ENCODE measurements around the gene USP10. TPM values are rescaled to one million over a fixed set of nuclear protein-coding genes. Genes with fewer than 3 reads are reported as not detected.
A peak's percentile ranks its signal among the peaks of the same experiment; 100 is the strongest.

USP10 gene, protein sequence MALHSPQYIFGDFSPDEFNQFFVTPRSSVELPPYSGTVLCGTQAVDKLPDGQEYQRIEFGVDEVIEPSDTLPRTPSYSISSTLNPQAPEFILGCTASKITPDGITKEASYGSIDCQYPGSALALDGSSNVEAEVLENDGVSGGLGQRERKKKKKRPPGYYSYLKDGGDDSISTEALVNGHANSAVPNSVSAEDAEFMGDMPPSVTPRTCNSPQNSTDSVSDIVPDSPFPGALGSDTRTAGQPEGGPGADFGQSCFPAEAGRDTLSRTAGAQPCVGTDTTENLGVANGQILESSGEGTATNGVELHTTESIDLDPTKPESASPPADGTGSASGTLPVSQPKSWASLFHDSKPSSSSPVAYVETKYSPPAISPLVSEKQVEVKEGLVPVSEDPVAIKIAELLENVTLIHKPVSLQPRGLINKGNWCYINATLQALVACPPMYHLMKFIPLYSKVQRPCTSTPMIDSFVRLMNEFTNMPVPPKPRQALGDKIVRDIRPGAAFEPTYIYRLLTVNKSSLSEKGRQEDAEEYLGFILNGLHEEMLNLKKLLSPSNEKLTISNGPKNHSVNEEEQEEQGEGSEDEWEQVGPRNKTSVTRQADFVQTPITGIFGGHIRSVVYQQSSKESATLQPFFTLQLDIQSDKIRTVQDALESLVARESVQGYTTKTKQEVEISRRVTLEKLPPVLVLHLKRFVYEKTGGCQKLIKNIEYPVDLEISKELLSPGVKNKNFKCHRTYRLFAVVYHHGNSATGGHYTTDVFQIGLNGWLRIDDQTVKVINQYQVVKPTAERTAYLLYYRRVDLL
- polyA plus RNA-seq (ENCODE audit: insufficient read length in 12 of 12), result 10 to 100 TPM in 11 of 12 donors, not detected in 1; 58.0 to 89.7 (median 65.2) TPM
- long read RNA-seq, donor 1, transcript USP10-201 (14 exons, 3,009 nt), result major isoform, 5 of 70 reads
- long read RNA-seq, donor 1, partial matches to known transcripts, result 64 of 70 reads
- long read RNA-seq, donor 1, other reads (novel, unspliced or antisense), result 0 of 70 reads
- long read RNA-seq, donor 2, transcript USP10-201 (14 exons, 3,009 nt), result major isoform, 15 of 47 reads
- long read RNA-seq, donor 2, partial matches to known transcripts, result 31 of 47 reads
- long read RNA-seq, donor 2, other reads (novel, unspliced or antisense), result 0 of 47 reads
- long read RNA-seq, donor 3, partial matches to known transcripts, result 12 of 15 reads
- long read RNA-seq, donor 3, other reads (novel, unspliced or antisense), result 0 of 15 reads
- long read RNA-seq, donor 4, partial matches to known transcripts, result 0 of 3 reads
- long read RNA-seq, donor 4, other reads (novel, unspliced or antisense), result 0 of 3 reads
- long read RNA-seq, donor 5, transcript USP10-201 (14 exons, 3,009 nt), result major isoform, 20 of 37 reads
- long read RNA-seq, donor 5, partial matches to known transcripts, result 14 of 37 reads
- long read RNA-seq, donor 5, other reads (novel, unspliced or antisense), result 0 of 37 reads
- long read RNA-seq, donor 6, transcript USP10-201 (14 exons, 3,009 nt), result major isoform, 10 of 19 reads
- long read RNA-seq, donor 6, partial matches to known transcripts, result 8 of 19 reads
- long read RNA-seq, donor 6, other reads (novel, unspliced or antisense), result 0 of 19 reads
- long read RNA-seq, donor 7, partial matches to known transcripts, result 5 of 9 reads
- long read RNA-seq, donor 7, other reads (novel, unspliced or antisense), result 0 of 9 reads
- long read RNA-seq, donor 8, transcript USP10-201 (14 exons, 3,009 nt), result major isoform, 8 of 22 reads
- long read RNA-seq, donor 8, partial matches to known transcripts, result 13 of 22 reads
- long read RNA-seq, donor 8, other reads (novel, unspliced or antisense), result 0 of 22 reads
- long read RNA-seq, donor 9, partial matches to known transcripts, result 7 of 8 reads
- long read RNA-seq, donor 9, other reads (novel, unspliced or antisense), result 0 of 8 reads
- long read RNA-seq, donor 10, partial matches to known transcripts, result 8 of 12 reads
- long read RNA-seq, donor 10, other reads (novel, unspliced or antisense), result 0 of 12 reads
- long read RNA-seq, donor 11, transcript USP10-201 (14 exons, 3,009 nt), result major isoform, 10 of 31 reads
- long read RNA-seq, donor 11, partial matches to known transcripts, result 20 of 31 reads
- long read RNA-seq, donor 11, other reads (novel, unspliced or antisense), result 0 of 31 reads

DNA sequence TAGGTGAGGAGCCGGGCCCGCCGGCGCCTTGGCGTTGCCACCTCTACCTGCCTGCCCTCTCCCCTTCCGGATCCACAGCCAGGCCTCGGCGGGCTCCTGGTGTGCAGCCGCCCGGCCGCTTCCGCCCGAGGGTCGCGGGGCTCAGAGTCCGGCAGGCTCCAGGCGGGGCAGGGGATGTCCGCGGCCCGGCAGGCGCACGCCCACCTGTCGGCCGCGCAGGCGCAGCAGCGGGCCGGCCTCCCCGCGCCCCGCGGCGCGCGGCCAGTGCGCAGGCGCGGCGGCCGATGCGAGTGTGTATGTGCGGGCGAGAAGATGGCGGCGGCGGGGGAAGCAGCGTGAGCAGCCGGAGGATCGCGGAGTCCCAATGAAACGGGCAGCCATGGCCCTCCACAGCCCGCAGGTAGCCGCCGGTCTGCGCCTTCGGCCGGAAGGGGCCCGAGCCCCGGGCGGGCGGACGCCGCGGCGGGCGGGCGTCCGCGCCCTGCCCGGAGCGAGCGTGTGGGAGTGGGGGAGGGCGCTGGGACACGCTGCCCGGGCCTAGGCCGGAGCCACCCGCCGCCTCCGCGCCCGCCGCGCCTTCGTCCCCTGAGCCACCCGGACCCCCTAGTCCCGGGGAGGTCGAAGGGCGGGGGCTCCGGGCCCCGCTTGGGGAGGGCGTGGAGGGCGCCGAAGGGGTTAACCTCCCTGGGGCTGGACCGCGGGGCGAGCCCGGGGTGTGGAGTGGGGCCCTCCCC lies at the start of gene USP10:
Gene USP10 (plus strand): TSS at position 289 of the 734 bp plus-strand sequence. CDS start 91 bp downstream, at position 380.
- peak; percentile 52 for DNase-seq

DNA sequence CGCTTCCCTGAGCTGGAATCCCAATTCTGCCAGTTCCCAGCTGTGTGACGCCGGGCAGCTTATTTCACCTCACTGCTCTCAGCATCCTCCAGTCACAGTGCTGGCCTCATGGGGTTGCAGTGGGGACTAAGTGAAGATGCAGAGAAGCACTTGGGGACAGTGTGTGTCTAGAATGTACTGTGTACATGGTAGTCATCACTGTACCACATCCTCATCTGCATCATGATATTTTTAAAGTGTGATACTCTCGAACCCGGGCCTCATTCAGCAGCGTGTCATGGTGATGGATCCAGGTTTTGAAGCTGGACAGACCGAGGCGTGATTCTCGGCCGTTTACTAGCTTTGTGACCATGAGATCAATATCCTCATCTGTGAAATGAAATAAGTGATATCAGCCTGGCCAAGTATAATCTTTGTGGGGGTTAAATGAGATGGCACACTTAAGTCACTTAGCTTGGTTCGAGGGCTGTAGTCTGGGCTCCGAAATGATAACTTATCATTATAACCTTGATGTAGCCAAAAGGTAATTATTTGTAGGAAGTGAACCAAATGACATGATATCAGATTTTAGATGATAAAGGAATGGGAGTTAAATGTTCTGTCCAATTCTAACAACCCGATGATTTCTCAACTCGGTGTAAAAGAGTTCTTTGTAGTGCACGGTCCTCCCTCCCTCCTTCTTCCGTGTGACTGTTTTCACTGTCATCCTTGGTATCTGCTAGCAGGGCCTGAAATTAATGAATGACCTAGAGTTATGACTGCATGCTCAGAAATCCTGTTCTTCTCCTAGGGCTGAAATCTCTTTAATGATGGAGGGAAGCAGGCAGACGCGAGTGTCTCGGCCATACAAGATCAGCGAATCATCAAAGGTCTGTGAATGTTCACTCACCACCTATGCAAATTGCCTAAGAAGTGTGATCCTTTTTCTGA lies 49.5 kb upstream of the USP10 start:
- no peak for DNase-seq

DNA sequence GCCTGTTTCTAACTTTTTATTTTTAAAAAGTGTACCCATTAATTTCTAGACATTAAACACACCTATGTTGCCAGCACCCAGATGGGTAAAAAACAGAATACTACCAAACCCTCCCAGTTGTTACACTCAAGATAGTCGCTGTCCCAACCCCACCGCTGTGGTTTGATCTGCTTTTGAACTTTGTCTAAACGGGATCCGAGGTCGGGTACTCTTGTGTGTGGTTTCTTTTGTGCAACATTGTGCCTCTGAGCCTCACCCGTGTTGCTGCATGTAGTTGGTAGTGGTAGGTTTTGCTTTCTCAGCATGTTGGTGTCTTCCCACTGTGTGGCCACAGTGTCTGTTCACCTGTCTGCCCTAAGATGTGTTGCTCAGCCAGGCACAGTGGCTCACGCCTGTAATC lies 47.2 kb upstream of the USP10 start:
- DNase-seq, result no peak

DNA sequence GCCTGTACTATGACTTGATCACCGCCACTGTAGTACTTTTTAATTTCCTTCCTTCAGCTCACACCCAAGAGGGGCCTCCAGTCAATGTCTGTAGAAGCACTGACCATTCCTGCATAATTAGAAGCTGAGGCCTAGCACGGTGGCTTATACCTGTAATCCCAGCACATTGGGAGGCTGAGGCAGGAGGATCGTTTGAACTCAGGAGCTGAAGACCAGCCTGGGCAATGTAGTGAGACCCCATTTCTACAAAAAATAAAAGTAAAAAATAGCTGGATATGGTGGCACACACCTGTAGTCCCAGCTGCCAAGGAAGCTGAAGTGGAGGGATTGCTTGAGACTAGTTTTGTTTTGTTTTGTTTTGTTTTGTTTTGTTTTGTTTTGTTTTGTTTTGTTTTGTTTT lies 45.6 kb upstream of the USP10 start:
- DNase-seq, result no peak

DNA sequence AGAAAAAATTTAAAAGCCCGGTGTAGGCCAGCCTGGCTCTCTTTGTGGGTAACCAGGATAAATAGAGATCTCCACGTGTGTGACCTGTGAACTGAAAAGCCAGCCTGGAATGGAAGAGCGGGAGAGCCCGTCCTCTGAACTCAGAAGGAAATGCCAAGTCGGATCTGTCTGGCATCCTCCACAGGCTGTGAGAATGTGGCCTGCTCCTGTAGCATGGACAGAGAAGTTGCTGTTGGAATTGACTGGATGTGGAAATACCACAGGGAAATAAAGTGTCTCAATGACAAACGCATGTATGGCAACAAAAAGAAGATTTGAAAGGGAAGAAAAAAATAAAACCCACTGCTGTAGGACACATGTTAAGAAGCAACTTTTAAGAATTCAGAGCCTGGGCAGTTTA lies 44.8 kb upstream of the USP10 start:
- no peak for DNase-seq

DNA sequence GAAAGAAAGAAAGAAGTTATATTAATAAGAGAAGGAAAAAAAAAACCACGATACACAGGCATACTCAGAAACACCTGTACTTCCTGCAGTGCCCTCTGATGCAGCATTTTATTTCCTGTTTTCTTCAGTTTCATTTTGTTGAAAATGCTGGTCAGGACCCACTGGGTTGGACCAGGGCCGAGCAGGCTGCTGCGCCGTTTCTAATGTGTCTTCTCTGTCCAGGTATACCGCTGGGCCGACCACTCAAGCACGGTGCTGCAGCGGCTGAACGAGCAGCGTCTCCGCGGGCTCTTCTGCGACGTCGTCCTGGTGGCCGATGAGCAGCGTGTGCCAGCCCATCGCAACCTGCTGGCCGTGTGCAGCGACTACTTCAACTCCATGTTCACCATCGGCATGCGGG lies 43.2 kb upstream of the USP10 start:
- no peak for DNase-seq

DNA sequence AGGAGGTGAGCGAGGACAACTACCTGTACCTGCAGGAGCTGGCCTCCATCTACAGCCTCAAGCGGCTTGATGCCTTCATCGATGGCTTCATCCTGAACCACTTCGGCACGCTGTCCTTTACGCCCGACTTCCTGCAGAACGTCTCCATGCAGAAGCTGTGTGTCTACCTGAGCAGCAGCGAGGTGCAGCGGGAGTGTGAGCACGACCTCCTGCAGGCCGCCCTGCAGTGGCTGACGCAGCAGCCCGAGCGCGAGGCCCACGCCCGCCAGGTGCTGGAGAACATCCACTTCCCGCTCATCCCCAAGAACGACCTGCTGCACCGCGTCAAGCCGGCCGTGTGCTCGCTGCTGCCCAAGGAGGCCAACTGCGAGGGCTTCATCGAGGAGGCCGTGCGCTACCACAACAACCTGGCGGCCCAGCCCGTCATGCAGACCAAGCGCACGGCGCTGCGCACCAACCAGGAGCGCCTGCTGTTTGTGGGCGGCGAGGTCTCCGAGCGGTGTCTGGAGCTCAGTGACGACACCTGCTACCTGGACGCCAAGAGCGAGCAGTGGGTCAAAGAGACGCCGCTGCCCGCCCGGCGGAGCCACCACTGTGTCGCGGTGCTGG lies 42.5 kb upstream of the USP10 start:
- no peak for DNase-seq

DNA sequence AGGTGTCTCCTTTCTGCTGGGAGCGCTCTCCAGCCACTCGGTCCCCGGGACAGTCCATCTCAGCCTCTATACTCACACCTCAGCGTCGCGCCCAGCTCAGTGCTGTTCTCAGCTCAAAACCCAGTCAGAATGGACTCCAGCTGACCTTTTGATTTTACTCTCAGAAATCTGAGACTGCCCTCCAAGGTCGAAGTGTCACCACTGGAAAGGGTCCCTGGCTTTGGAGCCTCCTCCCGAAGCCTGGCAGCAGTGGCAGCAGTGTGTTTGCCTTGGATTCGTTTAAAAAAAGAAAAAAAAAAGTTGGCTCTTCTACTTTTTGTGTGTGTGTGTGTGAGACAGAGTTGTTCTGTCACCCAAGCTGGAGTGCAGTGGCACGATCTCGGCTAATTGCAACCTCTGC lies 41.1 kb upstream of the USP10 start:
- no peak for DNase-seq

DNA sequence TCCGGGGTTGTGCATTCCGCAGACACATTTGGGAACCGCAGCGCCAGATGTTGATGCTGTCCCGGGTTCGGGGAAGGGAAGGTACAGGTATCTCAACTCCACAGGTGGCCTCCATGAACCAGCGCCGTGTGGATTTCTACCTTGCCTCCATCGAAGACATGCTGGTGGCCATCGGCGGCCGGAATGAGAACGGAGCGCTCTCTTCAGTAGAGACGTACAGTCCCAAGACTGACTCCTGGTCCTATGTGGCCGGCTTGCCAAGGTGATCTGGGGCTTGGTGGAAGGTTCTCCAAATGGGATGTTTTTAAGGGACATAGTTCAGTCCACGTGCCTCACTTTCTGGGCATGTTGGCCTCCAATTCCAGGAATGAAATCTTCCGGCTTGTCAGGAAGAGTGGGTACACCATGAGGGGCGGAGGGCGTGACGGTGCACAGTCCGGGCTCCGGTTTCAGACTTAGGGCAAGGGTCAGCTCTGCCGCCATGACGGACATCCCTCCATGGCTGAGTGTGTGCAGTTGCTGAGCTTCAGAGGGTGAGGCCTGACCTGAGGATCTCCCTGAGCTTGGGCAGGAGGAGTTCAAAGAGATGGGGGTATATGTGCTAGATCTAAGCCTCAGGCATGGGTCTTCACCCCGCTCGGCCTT lies 40.0 kb upstream of the USP10 start:
- no peak for DNase-seq

DNA sequence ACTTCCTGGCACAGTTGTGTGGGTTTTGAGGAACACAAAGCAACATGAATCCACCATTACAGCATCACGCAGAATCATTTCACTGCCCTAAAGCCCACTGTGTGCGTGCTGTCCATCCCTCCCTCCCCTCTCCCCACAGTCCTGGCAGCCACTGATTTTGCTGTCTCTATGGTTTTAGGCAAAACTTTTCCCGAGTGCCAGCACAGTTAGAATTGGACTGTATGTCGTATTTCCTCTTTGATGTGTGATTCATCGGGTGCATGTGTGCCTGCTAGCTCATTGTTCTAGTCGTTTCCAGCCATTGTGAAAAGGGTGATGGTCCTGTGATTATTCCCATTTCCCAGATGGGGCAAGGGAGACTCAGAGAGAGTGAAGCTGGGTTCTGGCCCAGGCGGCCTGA lies 38.8 kb upstream of the USP10 start:
- no peak for DNase-seq

DNA sequence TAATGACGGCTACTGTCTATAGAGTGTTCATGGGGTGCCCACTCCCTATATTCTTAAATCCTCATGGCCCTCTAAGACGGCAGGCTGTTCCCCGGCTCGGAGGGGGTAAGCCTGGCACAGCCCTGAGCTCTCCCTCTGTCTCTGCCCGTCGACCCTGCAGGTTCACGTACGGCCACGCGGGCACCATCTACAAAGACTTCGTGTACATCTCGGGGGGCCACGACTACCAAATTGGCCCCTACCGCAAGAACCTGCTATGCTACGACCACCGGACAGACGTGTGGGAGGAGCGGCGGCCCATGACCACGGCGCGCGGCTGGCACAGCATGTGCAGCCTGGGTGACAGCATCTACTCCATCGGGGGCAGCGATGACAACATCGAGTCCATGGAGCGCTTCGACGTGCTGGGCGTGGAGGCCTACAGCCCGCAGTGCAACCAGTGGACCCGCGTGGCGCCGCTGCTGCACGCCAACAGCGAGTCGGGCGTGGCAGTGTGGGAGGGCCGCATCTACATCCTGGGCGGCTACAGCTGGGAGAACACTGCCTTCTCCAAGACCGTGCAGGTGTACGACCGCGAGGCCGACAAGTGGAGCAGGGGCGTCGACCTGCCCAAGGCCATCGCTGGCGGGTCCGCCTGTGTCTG lies 38.3 kb upstream of the USP10 start:
- DNase-seq, result no peak

DNA sequence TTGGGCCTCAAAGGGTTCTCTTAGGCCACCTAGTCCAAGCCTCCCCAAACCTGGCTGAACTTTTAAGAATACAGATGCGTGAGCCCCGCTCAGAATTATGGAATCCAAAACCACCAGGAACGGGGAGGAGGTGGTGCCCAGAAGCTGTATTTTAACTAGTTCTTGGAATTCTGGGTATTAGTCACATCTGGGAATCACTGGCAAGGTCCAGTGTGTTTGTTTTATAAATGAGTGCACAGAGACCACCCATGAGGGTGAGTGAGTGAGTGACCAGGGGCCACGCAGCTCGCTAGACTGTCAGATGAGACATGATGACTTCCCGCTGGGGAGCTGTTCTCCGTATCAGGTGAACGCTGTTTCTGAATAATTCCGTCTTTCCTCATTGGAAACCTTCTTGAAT lies 37.3 kb upstream of the USP10 start:
- DNase-seq, result no peak

DNA sequence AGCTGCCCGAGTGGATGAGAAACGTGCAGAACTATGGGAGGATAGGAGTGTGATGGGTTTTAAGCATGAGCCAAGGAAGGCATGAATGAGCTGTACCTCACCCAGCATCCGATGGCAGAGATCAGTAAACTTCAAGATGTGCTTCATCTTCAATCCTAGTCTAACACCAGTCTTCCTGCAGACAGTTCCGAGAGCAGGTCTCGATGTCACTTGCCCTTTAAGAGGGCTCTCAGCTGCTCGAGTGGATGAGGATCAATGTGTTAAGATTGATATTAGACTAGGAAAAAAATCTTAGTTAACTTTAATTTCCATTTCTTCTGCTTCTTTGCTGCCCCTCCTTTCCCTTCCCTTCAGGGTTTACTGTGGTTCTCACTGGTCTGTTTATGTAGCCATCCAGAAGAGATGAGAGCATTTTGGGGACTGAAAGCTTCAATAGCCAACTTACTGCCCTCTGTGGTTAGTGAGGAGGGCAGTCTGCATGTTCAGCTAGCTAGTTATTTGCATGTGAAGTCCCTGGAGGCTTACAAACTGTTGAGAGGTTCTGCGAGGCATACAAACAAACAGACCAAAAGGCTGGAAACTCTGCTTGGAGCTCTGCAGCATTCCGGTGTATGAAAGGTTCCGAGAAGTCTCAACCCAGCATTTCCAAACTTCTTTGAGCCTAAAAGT lies 36.2 kb upstream of the USP10 start:
- DNase-seq, result no peak

DNA sequence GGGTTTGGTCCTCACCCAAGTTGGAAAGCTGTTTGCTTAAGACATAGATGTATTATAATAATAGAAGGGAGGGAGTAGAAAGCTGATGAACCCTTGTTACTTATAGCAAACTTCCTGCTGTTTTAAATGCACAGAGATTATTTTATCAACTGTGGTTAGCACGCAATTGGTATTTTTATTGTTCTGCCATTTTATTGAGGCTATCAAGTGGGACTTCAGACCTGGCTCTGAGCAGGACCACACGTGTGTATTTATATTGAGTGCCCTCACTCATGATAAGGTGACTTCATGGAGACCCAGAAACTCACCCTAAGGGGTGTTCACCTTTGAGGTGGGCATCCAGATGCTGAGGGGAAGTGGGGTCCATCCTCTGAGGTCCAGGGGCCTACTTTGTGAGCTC lies 34.4 kb upstream of the USP10 start:
- no peak for DNase-seq

DNA sequence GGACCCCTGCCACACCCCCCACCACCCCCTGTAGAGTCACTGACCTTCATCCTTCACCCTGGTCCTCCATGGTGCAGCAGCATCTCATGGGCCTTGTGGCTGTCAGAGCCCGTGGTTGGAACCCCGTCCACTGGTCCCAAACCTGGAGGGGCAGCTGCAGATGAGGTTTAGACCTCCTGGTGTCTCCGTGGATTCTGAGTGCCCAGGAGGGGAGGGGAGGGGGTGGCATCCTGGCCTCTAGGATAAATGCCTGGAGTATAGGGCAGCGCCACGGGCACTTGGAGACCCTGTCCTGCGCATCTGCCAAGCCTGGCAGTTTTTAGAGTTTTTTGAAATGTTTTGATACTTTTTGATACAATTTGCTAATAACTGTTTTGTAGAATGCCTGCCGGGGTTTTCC lies 34.0 kb upstream of the USP10 start:
- no peak for DNase-seq

DNA sequence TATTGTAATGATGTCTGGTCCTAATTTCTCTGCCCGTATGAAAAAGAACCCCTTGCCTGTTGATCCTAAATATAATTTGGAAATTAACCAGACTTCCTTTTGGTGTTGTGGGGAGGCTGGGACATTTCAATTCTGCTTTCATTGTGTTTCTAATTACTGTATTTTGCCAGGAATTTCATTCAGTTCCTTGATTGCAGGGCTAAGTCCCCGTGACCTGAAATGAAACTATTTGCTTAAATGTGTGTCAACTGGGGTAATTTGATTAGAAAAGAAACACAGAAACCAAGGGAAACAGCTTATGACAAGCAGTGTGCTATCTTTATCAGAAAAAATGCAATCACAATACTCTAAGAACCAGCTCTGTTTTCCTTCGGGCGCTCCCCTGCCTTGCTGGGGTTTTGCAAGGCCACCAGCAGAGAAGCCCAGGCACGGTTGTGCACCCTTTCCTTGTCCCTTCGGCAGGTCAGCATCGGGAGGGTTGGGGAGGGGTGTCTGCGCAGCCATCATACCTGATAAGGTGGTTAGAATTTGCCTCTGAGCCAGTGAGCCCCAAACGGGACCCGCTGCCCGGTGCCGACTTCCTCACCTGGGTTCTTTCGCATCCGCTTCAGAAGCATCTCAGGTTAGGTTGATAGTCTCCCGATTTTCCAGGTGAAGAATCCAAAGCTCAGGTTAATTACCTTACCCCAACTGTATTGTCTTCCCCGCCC lies 32.0 kb upstream of the USP10 start:
- DNase-seq, result no peak

Data from muscle of arm (tissue), 14 donors.